ENCODE results near the gene GPX7. TPM values are rescaled to one million over a fixed set of nuclear protein-coding genes. Genes with fewer than 3 reads are reported as not detected.
A peak's percentile ranks its signal among the peaks of the same experiment; 100 is the strongest.

Gene GPX7
- total RNA-seq, 1 experiment from 2014 or later = not detected

DNA sequence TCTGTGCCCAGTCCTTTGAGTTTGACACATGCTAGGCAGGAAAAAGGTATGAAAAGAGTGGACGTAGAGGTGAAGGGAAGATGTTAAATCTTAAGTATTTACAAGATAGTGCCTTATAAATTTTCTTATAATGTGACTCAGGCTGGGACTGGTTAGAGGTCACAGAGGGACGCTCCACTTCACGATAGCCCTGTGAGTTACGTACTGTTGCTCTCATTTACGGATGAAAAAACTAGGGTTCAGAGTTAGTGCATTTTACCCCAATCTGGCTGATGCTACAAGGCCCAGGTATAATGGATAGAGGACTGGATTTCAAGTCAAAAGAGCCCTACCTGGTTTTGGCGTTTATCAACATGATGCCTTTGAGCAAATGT lies 47.9 kb upstream of the GPX7 start:
- H3K27me3 Mint-ChIP-seq (ENCODE audit: insufficient read depth, unreplicated experiment) = no peaks in the 10 kb centered on the region
- ChIA-PET POLR2A (interaction anchor here (0.6 to 7.0 kb wide), 9 partner anchors 21 to 188 kb away, joined by 3 to 284 read pairs (median 7); partner anchors contain the start of gene CC2D1B), CTCF (interaction anchor here (0.7 to 1.4 kb wide), 5 partner anchors 18 to 132 kb away, joined by 3 to 5 read pairs (median 3); no protein-coding TSS in a partner anchor)
- H3K4me3 Mint-ChIP-seq (ENCODE audit: unreplicated experiment) = no peak overlapping the region
- peak overlapping the region; percentile 94 for H3K27ac Mint-ChIP-seq (ENCODE audit: low read depth, unreplicated experiment)
- no peak for DNase-seq (ENCODE audit: unreplicated experiment)
- intact Hi-C loops (cut with micrococcal nuclease) = loop anchor here (5.0 kb wide), 2 partner anchors 92 to 152 kb away; partner anchors contain the start of genes ORC1 and PRPF38A
- TF ChIP-seq, protein P1, sequence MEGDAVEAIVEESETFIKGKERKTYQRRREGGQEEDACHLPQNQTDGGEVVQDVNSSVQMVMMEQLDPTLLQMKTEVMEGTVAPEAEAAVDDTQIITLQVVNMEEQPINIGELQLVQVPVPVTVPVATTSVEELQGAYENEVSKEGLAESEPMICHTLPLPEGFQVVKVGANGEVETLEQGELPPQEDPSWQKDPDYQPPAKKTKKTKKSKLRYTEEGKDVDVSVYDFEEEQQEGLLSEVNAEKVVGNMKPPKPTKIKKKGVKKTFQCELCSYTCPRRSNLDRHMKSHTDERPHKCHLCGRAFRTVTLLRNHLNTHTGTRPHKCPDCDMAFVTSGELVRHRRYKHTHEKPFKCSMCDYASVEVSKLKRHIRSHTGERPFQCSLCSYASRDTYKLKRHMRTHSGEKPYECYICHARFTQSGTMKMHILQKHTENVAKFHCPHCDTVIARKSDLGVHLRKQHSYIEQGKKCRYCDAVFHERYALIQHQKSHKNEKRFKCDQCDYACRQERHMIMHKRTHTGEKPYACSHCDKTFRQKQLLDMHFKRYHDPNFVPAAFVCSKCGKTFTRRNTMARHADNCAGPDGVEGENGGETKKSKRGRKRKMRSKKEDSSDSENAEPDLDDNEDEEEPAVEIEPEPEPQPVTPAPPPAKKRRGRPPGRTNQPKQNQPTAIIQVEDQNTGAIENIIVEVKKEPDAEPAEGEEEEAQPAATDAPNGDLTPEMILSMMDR (IDR thresholded peaks at IDR 0.05; ENCODE audit: unreplicated experiment) = no peak
- peaks cover 7% of the 10 kb centered on the region for H3K36me3 Mint-ChIP-seq (ENCODE audit: insufficient read depth, unreplicated experiment)
- BruUV-seq (replicated peaks) = TSS peak; percentile 11
- H3K4me1 Mint-ChIP-seq (ENCODE audit: insufficient read depth, unreplicated experiment) = peaks cover 41% of the 10 kb centered on the region
- H3K9me3 Mint-ChIP-seq (ENCODE audit: unreplicated experiment) = no peaks in the 10 kb centered on the region

DNA sequence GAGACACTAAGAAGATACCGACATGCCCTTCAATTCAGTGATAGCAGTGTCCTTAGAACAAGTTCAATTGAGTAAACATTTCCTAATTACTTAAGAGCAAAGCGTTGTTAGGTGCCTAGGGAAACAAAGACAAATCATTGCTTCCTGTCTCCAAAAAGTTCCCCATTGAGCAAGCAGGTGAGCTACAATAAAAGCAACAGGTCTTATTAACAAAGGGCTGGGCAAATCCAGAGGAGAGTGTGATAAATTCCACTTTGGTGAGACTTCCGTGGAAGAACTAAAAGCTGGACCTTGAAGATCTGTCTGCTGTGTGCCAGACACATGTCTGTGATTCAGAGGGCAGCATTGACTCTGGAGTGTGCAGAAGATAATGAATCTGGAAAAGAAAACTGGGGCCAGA lies 47.4 kb upstream of the GPX7 start:
- CTCF ChIA-PET = interaction anchor here (0.8 to 1.4 kb wide), 3 partner anchors 18 to 132 kb away, joined by 3 read pairs; no protein-coding TSS in a partner anchor
- Mint-ChIP-seq H3K4me3 (ENCODE audit: unreplicated experiment) (no peak overlapping the region), H3K4me1 (ENCODE audit: insufficient read depth, unreplicated experiment) (peaks cover 38% of the 10 kb centered on the region), H3K27ac (ENCODE audit: low read depth, unreplicated experiment) (peak overlapping the region; percentile 94), H3K36me3 (ENCODE audit: insufficient read depth, unreplicated experiment) (peaks cover 7% of the 10 kb centered on the region), H3K27me3 (ENCODE audit: insufficient read depth, unreplicated experiment) (no peaks in the 10 kb centered on the region), H3K9me3 (ENCODE audit: unreplicated experiment) (no peaks in the 10 kb centered on the region)
- TF ChIP-seq, protein P1 (IDR thresholded peaks at IDR 0.05; ENCODE audit: unreplicated experiment) = no peak
- peak; percentile 45 for DNase-seq (ENCODE audit: unreplicated experiment)
- intact Hi-C loops (cut with micrococcal nuclease) = loop anchor here (5.0 kb wide), 2 partner anchors 92 to 152 kb away; partner anchors contain the start of genes ORC1 and PRPF38A
- BruUV-seq (replicated peaks) = no TSS peak
- POLR2A ChIA-PET = interaction anchor here (0.7 to 7.0 kb wide), 9 partner anchors 15 to 190 kb away, joined by 3 to 284 read pairs (median 7); partner anchors contain the start of gene CC2D1B

DNA sequence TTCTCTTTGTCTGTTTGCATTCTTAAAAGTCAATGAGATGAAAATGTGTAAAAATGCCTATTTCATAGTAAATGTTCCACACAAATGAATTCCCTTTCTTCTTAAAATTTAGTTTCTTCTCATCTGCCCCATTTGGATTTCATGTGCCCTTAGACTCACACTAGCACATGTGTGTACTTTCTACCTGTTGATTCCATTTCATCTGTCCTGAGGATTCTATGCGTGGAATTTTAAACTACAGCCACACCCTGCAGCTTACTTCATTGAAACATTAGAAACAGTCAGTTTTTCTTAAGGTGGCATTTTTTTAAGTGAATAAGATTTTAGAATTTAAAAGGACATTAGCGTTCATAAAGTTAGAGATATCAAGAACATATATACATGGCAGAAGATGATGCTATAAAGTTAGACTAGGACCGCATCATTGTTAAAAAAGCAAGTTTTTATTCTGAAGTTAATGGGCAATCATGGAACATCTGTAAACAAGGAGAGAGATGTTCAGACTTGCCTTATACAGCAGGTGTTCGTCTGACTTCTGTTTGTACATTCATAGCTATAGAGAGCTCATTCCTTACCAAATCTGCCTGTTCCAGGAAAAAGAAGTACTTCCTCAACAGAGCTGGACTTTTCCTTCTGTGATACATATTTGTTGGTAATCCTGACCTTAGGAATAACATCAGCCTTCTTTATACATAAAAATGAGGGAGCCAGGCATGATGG lies 45.4 kb upstream of the GPX7 start:
- Mint-ChIP-seq H3K36me3 (ENCODE audit: insufficient read depth, unreplicated experiment) (no peaks in the 10 kb centered on the region), H3K9me3 (ENCODE audit: unreplicated experiment) (no peaks in the 10 kb centered on the region), H3K4me1 (ENCODE audit: insufficient read depth, unreplicated experiment) (peaks cover 32% of the 10 kb centered on the region), H3K4me3 (ENCODE audit: unreplicated experiment) (no peak overlapping the region), H3K27ac (ENCODE audit: low read depth, unreplicated experiment) (peak overlapping the region; percentile 40), H3K27me3 (ENCODE audit: insufficient read depth, unreplicated experiment) (no peaks in the 10 kb centered on the region)
- DNase-seq (ENCODE audit: unreplicated experiment) = no peak
- TF ChIP-seq, protein P1 (IDR thresholded peaks at IDR 0.05; ENCODE audit: unreplicated experiment) = no peak
- intact Hi-C loops (cut with micrococcal nuclease) = no loop called here
- POLR2A ChIA-PET = interaction anchor here (0.6 to 7.0 kb wide), 22 partner anchors 9 to 263 kb away, joined by 3 to 284 read pairs (median 4); partner anchors contain the start of gene COA7
- CTCF ChIA-PET = interaction anchor here (0.6 to 2.1 kb wide), 5 partner anchors 17 to 895 kb away, joined by 3 to 7 read pairs (median 3); no protein-coding TSS in a partner anchor
- no TSS peak for BruUV-seq (replicated peaks)

DNA sequence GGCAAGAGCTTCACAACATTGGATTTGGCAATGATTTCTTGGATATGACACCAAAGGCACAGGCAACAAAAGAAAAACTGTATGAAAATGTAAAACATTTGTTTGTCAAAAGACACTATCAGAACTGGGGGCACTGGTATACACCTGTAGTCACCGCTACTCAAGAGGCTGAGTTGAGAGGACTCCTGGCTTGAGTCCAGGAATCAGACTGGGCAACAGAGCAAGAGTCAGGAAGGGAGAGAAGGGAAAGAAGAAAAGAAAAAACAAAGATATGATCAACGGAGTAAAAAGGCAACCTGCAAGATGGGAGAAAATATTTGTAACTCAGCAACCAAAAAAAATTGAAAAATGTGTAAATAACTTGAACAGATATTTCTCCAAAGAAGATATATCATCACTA lies 43.2 kb upstream of the GPX7 start:
- TF ChIP-seq, protein P1 (IDR thresholded peaks at IDR 0.05; ENCODE audit: unreplicated experiment) = no peak
- no peak for DNase-seq (ENCODE audit: unreplicated experiment)
- POLR2A ChIA-PET = interaction anchor here (1.2 to 7.0 kb wide), 3 partner anchors 9 to 106 kb away, joined by 5 to 284 read pairs (median 102); no protein-coding TSS in a partner anchor
- no peaks in the 10 kb centered on the region for H3K36me3 Mint-ChIP-seq (ENCODE audit: insufficient read depth, unreplicated experiment)
- peaks cover 30% of the 10 kb centered on the region for H3K4me1 Mint-ChIP-seq (ENCODE audit: insufficient read depth, unreplicated experiment)
- H3K4me3 Mint-ChIP-seq (ENCODE audit: unreplicated experiment) = no peak overlapping the region
- no peaks in the 10 kb centered on the region for H3K9me3 Mint-ChIP-seq (ENCODE audit: unreplicated experiment)
- no peak overlapping the region for H3K27ac Mint-ChIP-seq (ENCODE audit: low read depth, unreplicated experiment)
- intact Hi-C loops (cut with micrococcal nuclease) = no loop called here
- CTCF ChIA-PET = interaction anchor here (0.6 to 1.4 kb wide), 4 partner anchors 10 to 1717 kb away, joined by 3 to 4 read pairs (median 4); no protein-coding TSS in a partner anchor
- BruUV-seq (replicated peaks) = no TSS peak
- H3K27me3 Mint-ChIP-seq (ENCODE audit: insufficient read depth, unreplicated experiment) = no peaks in the 10 kb centered on the region

All from MCF 10A (cell line).